Activated naive CD4-positive, alpha-beta T cell (primary cell): ENCODE measurements around the gene ST6GALNAC5.

ENCODE experiments used
- DNase-seq, 4 experiments: peaks; one replicate each; lab custom pipeline; 2025; lab: John Stamatoyannopoulos, UW

Gene ST6GALNAC5

GRCh38 chr1:77047978-77048614 lies 180.8 kb downstream of the ST6GALNAC5 start:
- DNase-seq, result no peak

- DNase-seq, result no peak
Observed at GRCh38 chr1:77048615-77049005, 181.3 kb downstream of the ST6GALNAC5 start.

GRCh38 chr1:77051425-77051824 lies 184.1 kb downstream of the ST6GALNAC5 start:
- DNase-seq, result no peak

GRCh38 chr1:77056525-77056924 lies 189.2 kb downstream of the ST6GALNAC5 start:
- no peak for DNase-seq

- no peak for DNase-seq
Observed at GRCh38 chr1:77057994-77058585, 190.8 kb downstream of the ST6GALNAC5 start.

- DNase-seq, result no peak
Observed at GRCh38 chr1:77060000-77060399, 192.7 kb downstream of the ST6GALNAC5 start.

- no peak for DNase-seq
Observed at GRCh38 chr1:77061162-77061561, 193.9 kb downstream of the ST6GALNAC5 start.

GRCh38 chr1:77063118-77063517 lies 195.8 kb downstream of the ST6GALNAC5 start:
- no peak for DNase-seq

- no peak for DNase-seq
Observed at GRCh38 chr1:77064246-77064645, 197.0 kb downstream of the ST6GALNAC5 start.

GRCh38 chr1:77065693-77066342 lies 198.5 kb downstream of the ST6GALNAC5 start:
- DNase-seq, result no peak

- no peak for DNase-seq
Observed at GRCh38 chr1:77068013-77068412, 200.7 kb downstream of the ST6GALNAC5 start.

GRCh38 chr1:77076759-77077158 lies 209.5 kb downstream of the ST6GALNAC5 start:
- DNase-seq, result no peak

GRCh38 chr1:77081834-77082233 lies 214.6 kb downstream of the ST6GALNAC5 start:
- no peak for DNase-seq

GRCh38 chr1:77084457-77084856 lies 217.2 kb downstream of the ST6GALNAC5 start:
- DNase-seq, result no peak

GRCh38 chr1:77085109-77085508 lies 217.8 kb downstream of the ST6GALNAC5 start:
- DNase-seq, result no peak

GRCh38 chr1:77089756-77090155 lies 222.5 kb downstream of the ST6GALNAC5 start:
- no peak for DNase-seq

GRCh38 chr1:77095236-77095635 lies 228.0 kb downstream of the ST6GALNAC5 start:
- DNase-seq, result no peak

GRCh38 chr1:77096496-77097255 lies 229.4 kb downstream of the ST6GALNAC5 start:
- no peak for DNase-seq

GRCh38 chr1:77100875-77101274 lies 233.6 kb downstream of the ST6GALNAC5 start:
- DNase-seq, result no peak

- DNase-seq, result no peak
Observed at GRCh38 chr1:77103486-77103885, 236.2 kb downstream of the ST6GALNAC5 start.

GRCh38 chr1:77104672-77105071 lies 237.4 kb downstream of the ST6GALNAC5 start:
- no peak for DNase-seq
